H9 (cell line): Measurements from ENCODE around the gene MYL11. TPM values are rescaled to one million over a fixed set of nuclear protein-coding genes. Genes with fewer than 3 reads are reported as not detected.

Source experiments
- DNase-seq: peaks from one replicate; pipeline ENCODE4 v3.0.0-alpha.2; 2017
- H2AFZ ChIP-seq: one replicate; pipeline ENCODE4 v1.6.1; 2013; ENCODE audit warnings: mild to moderate bottlenecking, low read length, control low read depth, moderate library complexity
- H2AK5ac ChIP-seq: 2 replicates; pipeline ENCODE4 v1.6.1; 2013; ENCODE audit warnings: low read length, control low read depth, mixed read lengths; ENCODE audit not compliant: insufficient read length
- H2BK120ac ChIP-seq: one replicate; pipeline ENCODE4 v1.6.1; 2013; ENCODE audit warnings: low read depth, mild to moderate bottlenecking, low read length, control low read depth, inconsistent platforms; ENCODE audit not compliant: poor library complexity, severe bottlenecking
- H2BK12ac ChIP-seq: 2 replicates; pipeline ENCODE4 v1.6.1; 2013; ENCODE audit warnings: low read length, control low read depth, mixed read lengths, low read depth; ENCODE audit not compliant: insufficient read length
- H2BK15ac ChIP-seq: 2 replicates; pipeline ENCODE4 v1.6.1; 2013; ENCODE audit warnings: low read depth, low read length, control low read depth
- H2BK20ac ChIP-seq: one replicate; pipeline ENCODE4 v1.6.1; 2013; ENCODE audit warnings: low read depth, mild to moderate bottlenecking, low read length, control low read depth, inconsistent platforms; ENCODE audit not compliant: poor library complexity, severe bottlenecking
- H2BK5ac ChIP-seq: 2 replicates; pipeline ENCODE4 v1.6.1; 2013; ENCODE audit warnings: low read length, control low read depth, mixed read lengths; ENCODE audit not compliant: insufficient read length
- H3K14ac ChIP-seq: 2 replicates; pipeline ENCODE4 v1.6.1; 2013; ENCODE audit warnings: low read length, control low read depth; ENCODE audit not compliant: insufficient read depth
- H3K18ac ChIP-seq: 2 replicates; pipeline ENCODE4 v1.6.1; 2013; ENCODE audit warnings: low read depth, mild to moderate bottlenecking, mixed read lengths, low read length, control low read depth; ENCODE audit not compliant: insufficient read length
- H3K23ac ChIP-seq: 2 replicates; pipeline ENCODE4 v1.6.1; 2013; ENCODE audit warnings: low read length, control low read depth, mixed read lengths, low read depth; ENCODE audit not compliant: insufficient read length
- H3K23me2 ChIP-seq: 2 replicates; pipeline ENCODE4 v1.6.1; 2013; ENCODE audit warnings: low read depth, mild to moderate bottlenecking, mixed read lengths, low read length, control low read depth; ENCODE audit not compliant: insufficient read length, poor library complexity, severe bottlenecking
- H3K27ac ChIP-seq: 2 replicates; pipeline ENCODE4 v1.5.1; 2013; ENCODE audit warnings: low read length, control low read depth, mixed read lengths, low read depth; ENCODE audit not compliant: insufficient read length
- H3K27me3 ChIP-seq: 2 replicates; pipeline ENCODE4 v1.6.1; 2013; ENCODE audit warnings: low read length, control low read depth, inconsistent platforms; ENCODE audit not compliant: insufficient read depth
- H3K4ac ChIP-seq: 2 replicates; pipeline ENCODE4 v1.6.1; 2013; ENCODE audit warnings: low read depth, mild to moderate bottlenecking, control low read depth, inconsistent platforms, low read length, moderate library complexity
- H3K4me1 ChIP-seq: 2 replicates; pipeline ENCODE4 v1.6.1; 2013; ENCODE audit warnings: low read length, control low read depth, inconsistent platforms; ENCODE audit not compliant: insufficient read depth
- H3K4me2 ChIP-seq: 2 replicates; pipeline ENCODE4 v1.6.1; 2013; ENCODE audit warnings: low read length, control low read depth, mixed read lengths; ENCODE audit not compliant: insufficient read length, insufficient read depth
- H3K56ac ChIP-seq: 2 replicates; pipeline ENCODE4 v1.6.1; 2013; ENCODE audit warnings: low read depth, mild to moderate bottlenecking, mixed read lengths, low read length, control low read depth; ENCODE audit not compliant: insufficient read length
- H3K79me1 ChIP-seq: 2 replicates; pipeline ENCODE4 v1.6.1; 2013; ENCODE audit warnings: low read depth, mild to moderate bottlenecking, moderate library complexity, low read length, control low read depth, inconsistent platforms; ENCODE audit not compliant: insufficient read depth, poor library complexity, severe bottlenecking
- H3K79me2 ChIP-seq: 2 replicates; pipeline ENCODE4 v1.6.1; 2013; ENCODE audit warnings: low read length, control low read depth, inconsistent platforms; ENCODE audit not compliant: insufficient read depth
- H3K9ac ChIP-seq: 2 replicates; pipeline ENCODE4 v1.6.1; 2013; ENCODE audit warnings: low read length, control low read depth, mixed read lengths; ENCODE audit not compliant: insufficient read length; ENCODE audit errors: extremely low read depth
- H3K9me3 ChIP-seq: one replicate; pipeline ENCODE4 v1.6.1; 2013; ENCODE audit warnings: low read depth, low read length, inconsistent platforms; ENCODE audit not compliant: control insufficient read depth
- H3T11ph ChIP-seq: one replicate; pipeline ENCODE4 v1.6.1; 2013; ENCODE audit warnings: mild to moderate bottlenecking, low read length, control low read depth, inconsistent platforms
- H4K20me1 ChIP-seq: one replicate; pipeline ENCODE4 v1.6.1; 2013; ENCODE audit not compliant: control insufficient read depth, insufficient read length, insufficient read depth
- H4K5ac ChIP-seq: 2 replicates; pipeline ENCODE4 v1.6.1; 2013; ENCODE audit warnings: low read depth, mild to moderate bottlenecking, mixed read lengths, low read length, control low read depth; ENCODE audit not compliant: insufficient read length
- H4K8ac ChIP-seq: replicated peaks from 2 replicates; pipeline ENCODE4 v1.6.1; 2013; ENCODE audit warnings: low read length, control low read depth, mixed read lengths, low read depth; ENCODE audit not compliant: insufficient read length
- H4K91ac ChIP-seq: 2 replicates; pipeline ENCODE4 v1.6.1; 2013; ENCODE audit warnings: low read depth, mild to moderate bottlenecking, moderate library complexity, mixed read lengths, low read length, control low read depth; ENCODE audit not compliant: insufficient read length
- H3K27ac Mint-ChIP-seq, 3 experiments: 2 replicates in 2 of 3; 3 replicates in 1 of 3; pipeline ENCODE4 v1.8.0; 2020 to 2021; ENCODE audit warnings: mixed read lengths in 3 of 3, mild to moderate bottlenecking in 1 of 3, moderate library complexity in 1 of 3
- H3K27me3 Mint-ChIP-seq: 2 replicates; pipeline ENCODE4 v1.8.0; 2021; ENCODE audit warnings: low read depth, mild to moderate bottlenecking, moderate library complexity, mixed read lengths
- H3K36me3 Mint-ChIP-seq, 3 experiments: 2 replicates in 2 of 3; 3 replicates in 1 of 3; pipeline ENCODE4 v1.8.0; 2020 to 2021; ENCODE audit warnings: low read depth in 3 of 3, mixed read lengths in 3 of 3; ENCODE audit not compliant: insufficient read depth in 1 of 3
- H3K4me1 Mint-ChIP-seq, 2 experiments: 2 replicates each; pipeline ENCODE4 v1.8.0; 2020; ENCODE audit warnings: mixed read lengths in 2 of 2
- H3K4me3 Mint-ChIP-seq, 2 experiments: 2 replicates in 1 of 2; 3 replicates in 1 of 2; pipeline ENCODE4 v1.8.0; 2020 to 2021; ENCODE audit warnings: mild to moderate bottlenecking in 2 of 2, mixed read lengths in 2 of 2, moderate library complexity in 1 of 2
- H3K9me3 Mint-ChIP-seq, 2 experiments: 2 replicates in 1 of 2; 3 replicates in 1 of 2; pipeline ENCODE4 v1.8.0; 2020; ENCODE audit warnings: mild to moderate bottlenecking in 2 of 2, mixed read lengths in 2 of 2, moderate library complexity in 1 of 2
- WGBS: extraction: QIAGEN DNeasy Blood & Tissue Kit; methylation state at CpG from one replicate; pipeline ENCODE4 v1.1.7; 2013; ENCODE audit warnings: missing lambda C conversion rate, low lambda C conversion rate, mixed read lengths; ENCODE audit not compliant: insufficient read length; ENCODE audit errors: extremely low coverage; 5-methylcytosine and 5-hydroxymethylcytosine counted together
- total RNA-seq: library from RNA; stranded (reverse); gene quantifications from 2 replicates; pipeline ENCODE4 v1.2.1, GENCODE V29; 2021
- TF ChIP-seq, protein P1 (sequence below): fragments of 200-600 bp; sonication (generic); conservative IDR thresholded peaks from 3 replicates; pipeline ENCODE4 v1.8.0; 2021; ENCODE audit warnings: antibody characterized with exemption, mild to moderate bottlenecking

Gene MYL11
- total RNA-seq, 1 experiment from 2014 or later, result 0.70 TPM

DNA sequence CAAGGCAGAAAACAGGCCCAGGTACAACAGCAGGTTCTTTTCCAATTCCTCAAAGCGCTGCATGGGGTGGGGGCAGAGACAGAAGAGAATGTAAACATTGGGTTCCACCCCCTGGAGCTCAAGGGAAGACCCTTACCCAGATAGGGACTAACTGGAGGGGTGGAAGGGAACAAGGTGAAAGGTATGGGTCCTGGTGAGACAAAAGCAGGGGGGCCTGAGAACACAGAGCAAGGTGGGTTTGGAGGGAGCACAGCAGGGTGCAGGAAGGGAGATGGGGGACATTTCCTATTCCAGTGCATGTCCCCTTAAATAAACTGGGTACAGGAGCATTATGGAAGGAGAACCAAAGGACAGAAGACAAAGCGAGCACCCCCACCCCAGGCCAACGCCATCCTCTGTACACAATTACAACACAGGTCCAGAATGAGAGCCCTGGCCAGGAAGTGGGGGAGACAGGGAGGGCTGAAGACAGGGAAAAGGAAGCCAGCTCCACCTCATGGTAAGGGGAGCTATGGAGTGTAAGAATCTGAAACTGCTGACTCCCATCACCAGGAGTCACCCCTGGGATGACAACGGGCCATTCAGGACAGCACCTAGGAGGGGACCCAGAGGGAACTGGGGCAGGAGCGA is 17.4 kb upstream of the MYL11 start:
- H4K20me1 ChIP-seq, result no peaks in the 10 kb centered on the region
- H3K79me1 ChIP-seq, result peaks cover 8% of the 10 kb centered on the region
- H3K27me3 ChIP-seq, result no peaks in the 10 kb centered on the region
- H3K36me3 Mint-ChIP-seq, result peaks cover 18 to 58% (median 47%) of the 10 kb centered on the region in 3 experiments
- no peak overlapping the region for H3T11ph ChIP-seq
- H3K79me2 ChIP-seq, result peaks cover 3% of the 10 kb centered on the region; the same call in 1 of the 2 replicates
- no peak overlapping the region for H4K91ac ChIP-seq
- H3K27me3 Mint-ChIP-seq, result no peaks in the 10 kb centered on the region; the same call in 1 of the 2 replicates
- H3K27ac Mint-ChIP-seq, result peak overlapping the region in 2 of 3 experiments; percentile 61 to 70; a peak in 3 of 7 replicates
- peak overlapping the region; percentile 5 to 54; a peak in 3 of 5 replicates for H3K4me3 Mint-ChIP-seq
- no peak overlapping the region for H2AK5ac ChIP-seq
- no peak overlapping the region for H2BK120ac ChIP-seq
- no peak overlapping the region for H4K5ac ChIP-seq
- no peak overlapping the region for H2BK5ac ChIP-seq
- peaks cover 23 to 36% of the 10 kb centered on the region in 2 experiments for H3K4me1 Mint-ChIP-seq
- H3K4me1 ChIP-seq, result no peaks in the 10 kb centered on the region
- H3K9me3 Mint-ChIP-seq, result 0 out of 5 replicates have a peak, but pooled peaks cover 0 to 2% of the 10 kb centered on the region in 2 experiments
- H2BK20ac ChIP-seq, result no peak overlapping the region
- H3K27ac ChIP-seq, result no peak overlapping the region
- TF ChIP-seq, protein P1, sequence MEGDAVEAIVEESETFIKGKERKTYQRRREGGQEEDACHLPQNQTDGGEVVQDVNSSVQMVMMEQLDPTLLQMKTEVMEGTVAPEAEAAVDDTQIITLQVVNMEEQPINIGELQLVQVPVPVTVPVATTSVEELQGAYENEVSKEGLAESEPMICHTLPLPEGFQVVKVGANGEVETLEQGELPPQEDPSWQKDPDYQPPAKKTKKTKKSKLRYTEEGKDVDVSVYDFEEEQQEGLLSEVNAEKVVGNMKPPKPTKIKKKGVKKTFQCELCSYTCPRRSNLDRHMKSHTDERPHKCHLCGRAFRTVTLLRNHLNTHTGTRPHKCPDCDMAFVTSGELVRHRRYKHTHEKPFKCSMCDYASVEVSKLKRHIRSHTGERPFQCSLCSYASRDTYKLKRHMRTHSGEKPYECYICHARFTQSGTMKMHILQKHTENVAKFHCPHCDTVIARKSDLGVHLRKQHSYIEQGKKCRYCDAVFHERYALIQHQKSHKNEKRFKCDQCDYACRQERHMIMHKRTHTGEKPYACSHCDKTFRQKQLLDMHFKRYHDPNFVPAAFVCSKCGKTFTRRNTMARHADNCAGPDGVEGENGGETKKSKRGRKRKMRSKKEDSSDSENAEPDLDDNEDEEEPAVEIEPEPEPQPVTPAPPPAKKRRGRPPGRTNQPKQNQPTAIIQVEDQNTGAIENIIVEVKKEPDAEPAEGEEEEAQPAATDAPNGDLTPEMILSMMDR, result no peak
- H3K9me3 ChIP-seq, result no peaks in the 10 kb centered on the region
- H2AFZ ChIP-seq, result no peak overlapping the region
- DNase-seq, result no peak
- H3K9ac ChIP-seq, result no peak overlapping the region
- no peak overlapping the region for H4K8ac ChIP-seq
- H3K23ac ChIP-seq, result no peak overlapping the region
- no peak overlapping the region for H3K4ac ChIP-seq
- H3K23me2 ChIP-seq, result peaks cover 13% of the 10 kb centered on the region
- H3K56ac ChIP-seq, result no peak overlapping the region
- no peak overlapping the region for H3K14ac ChIP-seq
- H2BK12ac ChIP-seq, result no peak overlapping the region
- WGBS, result no CpG with 5 or more reads among the region's 5 CpGs
- H2BK15ac ChIP-seq, result no peak overlapping the region
- no peak overlapping the region for H3K18ac ChIP-seq
- no peak overlapping the region for H3K4me2 ChIP-seq
